Activated CD4-positive, alpha-beta T cell treated with anti-CD3 and anti-CD28 coated beads, Interleukin-2, Interleukin-4, amounts not matched to agents 100 ng/mL and 50 ng/mL, durations not matched to agents 16 hours and 8 hours (primary cell): ENCODE results near the gene NPW.

ENCODE experiments used
- DNase-seq: peaks from one replicate; pipeline ENCODE4 v3.0.0-alpha.2; 2020; ENCODE audit warnings: low spot score

Gene NPW

DNA sequence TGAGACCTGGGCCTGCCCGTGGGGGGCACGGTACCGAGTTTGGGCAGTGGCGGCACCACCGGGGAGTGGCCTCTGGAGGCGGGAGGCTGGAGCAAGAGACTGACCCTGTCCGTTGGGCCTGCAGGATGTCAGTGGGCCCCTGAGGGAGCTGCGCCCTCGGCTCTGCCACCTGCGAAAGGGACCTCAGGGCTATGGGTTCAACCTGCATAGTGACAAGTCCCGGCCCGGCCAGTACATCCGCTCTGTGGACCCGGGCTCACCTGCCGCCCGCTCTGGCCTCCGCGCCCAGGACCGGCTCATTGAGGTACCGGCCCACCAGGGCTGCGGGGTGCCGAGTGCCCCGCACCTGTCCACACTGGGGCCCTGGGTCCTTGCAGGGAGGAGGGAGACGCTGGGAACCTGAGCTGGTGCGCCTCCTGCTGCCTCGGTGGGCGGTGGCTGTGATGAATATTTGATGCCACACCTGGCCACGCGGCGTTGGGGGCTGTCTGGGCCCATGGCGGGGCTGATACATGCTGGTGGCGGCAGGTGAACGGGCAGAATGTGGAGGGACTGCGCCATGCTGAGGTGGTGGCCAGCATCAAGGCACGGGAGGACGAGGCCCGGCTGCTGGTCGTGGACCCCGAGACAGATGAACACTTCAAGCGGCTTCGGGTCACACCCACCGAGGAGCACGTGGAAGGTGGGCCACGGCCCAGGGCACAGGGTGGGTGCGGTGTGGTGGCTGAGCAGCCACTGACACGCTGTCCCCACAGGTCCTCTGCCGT is 16.8 kb downstream of the NPW start:
- no peak for DNase-seq

DNA sequence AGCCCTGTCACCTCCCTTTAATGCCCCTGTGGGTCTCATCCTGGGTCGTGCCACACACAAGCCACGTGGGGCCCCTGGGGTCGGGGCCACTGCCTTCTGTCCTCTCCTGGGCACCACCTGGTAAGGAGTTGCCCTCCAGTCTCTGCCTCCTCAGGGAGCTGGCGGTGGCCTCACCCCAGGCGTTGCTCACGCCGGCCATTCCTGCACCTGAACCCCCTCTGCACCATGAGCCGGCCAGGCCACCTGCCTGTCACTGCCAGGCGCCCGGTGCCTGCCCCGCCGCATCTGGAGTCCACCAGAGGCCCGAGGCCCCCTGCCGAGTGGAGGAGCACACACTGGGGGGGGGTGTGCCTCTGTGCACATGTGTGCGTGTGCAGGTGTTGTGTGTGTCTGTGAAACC is 17.5 kb downstream of the NPW start:
- no peak for DNase-seq

GRCh38 chr16:2037647-2038381 is 18.2 kb downstream of the NPW start:
- DNase-seq = no peak

GRCh38 chr16:2038382-2039231 is 19.0 kb downstream of the NPW start:
- no peak for DNase-seq

DNA sequence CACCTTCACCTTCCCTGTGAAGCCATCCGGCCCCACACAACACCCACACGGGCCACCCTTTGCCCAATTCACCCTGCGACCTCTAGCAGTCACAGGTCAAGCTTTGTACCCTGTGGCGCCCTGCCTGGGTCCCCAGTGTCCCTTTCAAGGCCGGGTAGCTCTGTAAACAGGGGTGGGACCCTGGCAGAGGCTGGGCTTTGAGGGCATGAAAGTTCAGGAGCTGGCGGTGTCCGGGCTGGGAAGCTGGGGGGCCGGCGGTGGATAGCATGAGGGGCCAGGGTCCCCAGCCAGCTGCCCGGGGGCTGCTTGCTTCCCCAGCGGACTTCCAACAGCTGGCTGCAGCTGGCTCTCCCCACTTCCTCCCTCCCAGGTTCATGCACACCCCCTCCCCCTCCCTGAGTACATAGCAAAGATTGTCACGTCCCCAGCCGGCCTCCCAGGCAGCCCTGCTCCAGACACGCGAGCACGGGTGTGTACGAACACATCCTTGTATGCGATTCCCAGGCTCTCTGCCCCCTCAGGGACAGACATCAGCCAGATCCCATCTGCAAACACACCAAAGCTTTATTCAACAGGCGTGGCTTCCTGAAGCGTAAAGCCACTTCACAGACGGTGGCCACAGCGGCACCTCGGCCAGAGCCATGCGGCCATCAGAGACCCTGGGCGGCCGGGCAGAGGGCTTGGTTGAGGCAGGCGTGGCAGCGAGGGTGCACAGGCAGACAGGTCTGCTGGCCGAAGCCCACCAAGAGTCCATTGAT is 19.9 kb downstream of the NPW start:
- no peak for DNase-seq

GRCh38 chr16:2040041-2040786 is 20.6 kb downstream of the NPW start:
- DNase-seq = no peak

GRCh38 chr16:2040787-2041522 is 21.4 kb downstream of the NPW start:
- DNase-seq = no peak

- DNase-seq = no peak
These were observed 22.8 kb downstream of the NPW start for GRCh38 chr16:2042171-2042985.

GRCh38 chr16:2042986-2043666 is 23.5 kb downstream of the NPW start:
- DNase-seq = no peak

DNA sequence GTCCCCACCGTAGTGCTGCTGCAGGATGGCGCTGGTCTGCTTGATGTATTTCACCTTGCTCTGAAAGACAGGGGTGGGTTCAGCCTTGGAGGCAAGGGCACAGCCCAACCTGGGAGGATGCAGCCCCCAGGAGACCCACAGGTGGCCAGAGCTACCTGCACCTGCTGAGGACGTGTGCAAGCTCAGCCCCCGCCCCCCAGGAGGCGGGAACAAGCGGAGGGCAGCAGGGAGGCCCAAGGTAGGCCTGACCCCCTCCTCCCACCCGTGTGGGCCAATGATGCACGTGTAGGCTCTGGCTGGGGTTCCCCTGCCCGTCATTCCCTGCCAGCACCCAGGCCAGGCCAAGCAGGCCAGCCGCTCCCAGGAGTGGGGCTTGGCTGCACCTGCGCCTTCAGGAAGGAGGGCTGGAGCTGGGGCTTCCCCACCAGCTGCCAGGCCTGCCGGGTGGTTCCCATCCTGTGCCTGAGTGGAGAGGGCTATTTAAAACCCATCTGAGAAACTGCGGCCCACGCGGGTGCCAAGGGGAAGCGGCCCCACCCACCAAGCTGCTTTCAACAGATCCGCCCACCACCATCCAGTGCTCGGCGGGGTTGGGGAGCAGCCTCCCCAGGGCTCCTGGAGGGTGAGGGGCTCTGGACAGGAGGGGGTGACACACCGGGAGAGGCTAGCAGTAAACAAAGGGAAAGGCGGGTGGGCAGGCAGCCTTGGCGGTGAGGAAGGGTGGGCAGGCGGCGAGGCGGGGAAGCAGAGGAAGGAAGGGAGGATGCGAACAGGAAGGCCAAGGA is 24.3 kb downstream of the NPW start:
- no peak for DNase-seq

DNA sequence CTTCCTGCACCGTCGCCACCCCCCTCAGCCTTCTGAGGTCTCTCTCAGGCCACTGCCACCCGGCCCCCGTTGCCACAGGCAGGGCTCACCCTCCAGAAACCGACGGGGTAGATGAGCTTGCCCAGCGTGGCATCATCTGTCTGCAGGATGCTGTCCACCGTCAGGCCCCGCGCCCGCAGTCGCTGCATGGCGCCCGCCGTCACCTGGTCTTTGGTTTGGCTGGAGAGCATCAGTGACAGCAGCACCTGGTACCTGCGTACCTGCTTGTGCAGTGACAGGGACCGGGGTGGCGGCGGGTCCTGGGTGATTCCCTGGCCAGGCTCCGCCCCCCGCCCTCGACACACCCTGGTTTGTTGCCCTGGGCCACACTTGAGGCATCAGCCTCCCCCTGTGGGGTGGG is 25.0 kb downstream of the NPW start:
- DNase-seq = no peak

GRCh38 chr16:2045965-2046892 is 26.6 kb downstream of the NPW start:
- DNase-seq = no peak

- no peak for DNase-seq
These were observed 27.3 kb downstream of the NPW start for GRCh38 chr16:2046893-2047329.

DNA sequence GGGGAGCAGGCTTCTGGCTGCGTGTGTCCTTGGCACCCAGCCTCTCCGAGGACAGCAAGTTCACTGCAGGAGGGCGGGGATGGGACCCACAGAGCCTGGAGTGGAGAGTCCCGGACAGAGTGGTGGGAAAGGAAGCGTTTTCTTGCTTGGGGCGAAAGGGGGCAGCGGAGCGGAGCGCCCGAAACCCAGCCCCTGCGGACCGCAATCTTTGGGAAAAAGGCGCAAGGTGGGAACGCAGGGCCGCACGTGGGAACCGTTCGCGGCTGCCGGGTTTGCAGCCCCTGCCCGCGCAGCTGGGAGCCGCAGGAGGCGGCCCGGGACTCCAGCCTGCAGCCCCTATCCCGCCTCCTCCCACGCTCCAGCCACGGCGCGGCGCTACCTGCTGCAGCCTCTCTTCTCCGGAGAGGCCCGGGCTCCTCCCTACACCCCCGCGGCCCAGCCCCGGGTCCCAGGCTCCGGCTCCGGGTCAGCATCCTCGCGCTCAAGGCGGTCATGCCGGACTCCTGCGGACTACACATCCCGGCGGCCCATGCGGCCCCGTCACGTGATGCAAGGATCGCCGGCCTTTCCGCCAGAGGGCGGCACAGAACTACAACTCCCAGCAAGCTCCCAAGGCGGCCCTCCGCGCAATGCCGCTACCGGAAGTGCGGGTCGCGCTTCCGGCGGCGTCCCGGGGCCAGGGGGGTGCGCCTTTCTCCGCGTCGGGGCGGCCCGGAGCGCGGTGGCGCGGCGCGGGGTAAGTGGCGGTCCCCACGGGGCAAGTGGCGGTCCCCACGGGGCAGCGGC is 27.9 kb downstream of the NPW start, which contains the start of the genes NTHL1 and TSC2:
Gene NTHL1 (minus strand): TSS at position 505 of the 786 bp plus-strand sequence. CDS start 11 bp downstream, at position 494.
Gene TSC2 (plus strand): TSS at position 656 of the 786 bp plus-strand sequence. CDS start 631 bp downstream, outside the sequence.
- peak; percentile 98 for DNase-seq

DNA sequence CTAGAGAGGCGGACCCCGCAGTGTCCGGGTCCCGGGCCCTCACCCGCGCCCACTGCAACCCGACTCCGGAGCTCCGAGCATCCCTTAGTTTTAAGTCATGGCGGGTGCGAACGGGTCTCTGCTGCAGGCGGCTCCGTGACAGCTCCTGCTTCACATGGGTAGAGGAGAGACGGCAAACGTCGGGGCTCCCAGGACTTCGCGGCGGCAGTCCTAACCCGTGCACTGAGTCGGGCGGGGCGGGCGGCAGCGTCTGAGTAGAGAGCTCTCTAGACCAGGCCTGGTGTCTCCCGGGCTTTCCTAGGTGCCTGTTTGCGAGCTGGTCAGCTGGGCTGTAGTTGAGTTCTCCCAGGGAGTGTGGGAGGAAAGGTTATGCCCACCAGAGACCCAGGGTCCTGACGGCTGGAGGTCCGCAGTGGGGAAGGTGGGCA is 28.5 kb downstream of the NPW start:
- no peak for DNase-seq

DNA sequence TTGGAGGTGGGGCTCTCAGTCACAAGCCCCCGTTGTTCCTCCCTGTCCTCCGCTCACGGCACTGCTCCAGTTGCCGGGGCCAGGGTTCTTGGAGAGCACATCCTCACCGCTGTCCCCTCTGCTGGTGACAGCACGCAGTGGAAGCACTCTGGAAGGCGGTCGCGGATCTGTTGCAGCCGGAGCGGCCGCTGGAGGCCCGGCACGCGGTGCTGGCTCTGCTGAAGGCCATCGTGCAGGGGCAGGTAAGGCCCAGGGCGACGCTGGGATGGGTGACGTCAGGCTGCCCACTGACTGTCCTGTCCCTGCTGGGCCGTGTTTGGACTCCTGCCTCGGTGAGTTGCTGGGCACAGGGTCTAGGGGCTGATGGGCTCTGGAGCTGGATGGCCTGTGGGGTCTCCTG is 33.6 kb downstream of the NPW start:
- no peak for DNase-seq
